ENCODE results near the gene GPD1L.

- TF ChIP-seq CTCF (IDR thresholded peaks at IDR 0.05): no peak
- no peak for TF ChIP-seq EZH2 (IDR thresholded peaks at IDR 0.05; ENCODE audit: borderline replicate concordance, insufficient read depth, low read depth, low read length, poor library complexity, severe bottlenecking)
Measured at GRCh38 chr3:32128936-32129335, 22.5 kb downstream of the GPD1L start.
